Mammary epithelial cell (primary cell): ENCODE data around the gene DMGDH.
A peak's percentile ranks its signal among the peaks of the same experiment; 100 is the strongest.

Experiments used
- CTCF ChIP-seq, 2 donors: IDR thresholded peaks in 1 of 2; conservative IDR thresholded peaks in 1 of 2; 2 replicates each; pipeline ENCODE4 v1.5.1; 2011 to 2012; ENCODE audit warnings: inconsistent platforms in 2 of 2, low read length in 2 of 2, mild to moderate bottlenecking in 2 of 2, control low read depth in 1 of 2, low read depth in 1 of 2; ENCODE audit not compliant: insufficient read depth in 1 of 2; ENCODE audit errors: extremely low read depth in 1 of 2
- EZH2 ChIP-seq: IDR thresholded peaks from 2 replicates; pipeline ENCODE4 v1.6.1; 2012; ENCODE audit warnings: low read length, inconsistent platforms, borderline replicate concordance

DNA sequence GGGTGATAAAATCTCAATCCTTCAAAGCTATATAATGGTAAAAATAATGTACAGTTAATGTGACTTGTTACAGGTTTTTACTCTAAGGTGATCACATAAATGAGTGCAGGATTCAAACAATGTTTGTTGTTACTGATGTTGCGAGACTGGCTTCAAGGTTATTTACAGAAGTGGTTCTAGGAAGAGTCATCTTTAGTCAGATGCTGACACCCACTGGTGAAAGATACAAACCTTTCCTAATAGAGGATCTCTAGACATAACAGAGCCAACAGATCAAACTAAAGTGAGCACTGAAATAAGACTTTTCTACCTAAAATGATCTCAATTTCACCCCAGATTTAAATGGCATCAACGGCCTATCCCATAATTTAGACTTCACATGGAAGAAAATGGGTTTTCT lies 104.6 kb downstream of the DMGDH start:
- TF ChIP-seq CTCF (conservative IDR thresholded peaks at IDR 0.05 in 1 of 2, IDR thresholded peaks at IDR 0.05 in 1 of 2; ENCODE audit: extremely low read depth in 1 of 2, insufficient read depth in 1 of 2, low read depth in 1 of 2, low read length in 2 of 2): peak; percentile 18 to 61
- TF ChIP-seq EZH2: no peak
